K562 (cell line): ENCODE results near the gene SDSL. TPM values are rescaled to one million over a fixed set of nuclear protein-coding genes. Genes with fewer than 3 reads are reported as not detected.
A peak's percentile ranks its signal among the peaks of the same experiment; 100 is the strongest.

ENCODE experiments used
- ARID3B ChIP-seq: fragments of 250-450 bp; sonication (Bioruptor Pico); IDR thresholded peaks from 2 replicates; pipeline ENCODE4 v1.4.0; 2020; ENCODE audit warnings: borderline replicate concordance
- BRF1 ChIP-seq: IDR thresholded peaks from 3 replicates; pipeline ENCODE4 v1.6.1; 2011; ENCODE audit warnings: borderline replicate concordance, mild to moderate bottlenecking; ENCODE audit not compliant: insufficient read length; ENCODE audit errors: extremely low read depth
- CBX3 ChIP-seq, 2 experiments: IDR thresholded peaks; 1 replicate in 1 of 2; 2 replicates in 1 of 2; pipeline ENCODE4 v1.6.1; 2012; ENCODE audit warnings: inconsistent platforms in 2 of 2, low read length in 2 of 2, borderline replicate concordance in 1 of 2, control low read depth in 1 of 2
- CTBP1 ChIP-seq: fragments of 450-650 bp; IDR thresholded peaks from 2 replicates; pipeline ENCODE4 v1.6.1; 2016; ENCODE audit warnings: borderline replicate concordance
- GMEB1 ChIP-seq: fragments of 250-450 bp; sonication (Bioruptor Pico); IDR thresholded peaks from 2 replicates; pipeline ENCODE4 v1.4.0; 2020; ENCODE audit warnings: mild to moderate bottlenecking
- IFI16 ChIP-seq: fragments of 250-450 bp; sonication (Bioruptor Pico); IDR thresholded peaks from 2 replicates; pipeline ENCODE4 v2.1.2; 2022; ENCODE audit warnings: mild to moderate bottlenecking, inconsistent platforms
- KAT2B ChIP-seq: IDR thresholded peaks from one replicate; pipeline ENCODE4 v1.6.1; 2012; ENCODE audit warnings: low read depth, mild to moderate bottlenecking, control low read depth, inconsistent platforms, low read length, moderate library complexity
- KLF6 ChIP-seq: fragments of 250-450 bp; sonication (Bioruptor Pico); IDR thresholded peaks from 2 replicates; pipeline ENCODE4 v1.4.0; 2020; ENCODE audit warnings: mild to moderate bottlenecking, moderate library complexity, borderline replicate concordance
- MBD2 ChIP-seq: sonication (generic); IDR thresholded peaks from 2 replicates; pipeline ENCODE4 v1.6.1; 2016; ENCODE audit warnings: low read depth, borderline replicate concordance
- NEUROD1 ChIP-seq: fragments of 150-350 bp; IDR thresholded peaks from 2 replicates; pipeline ENCODE4 v1.6.1; 2014; ENCODE audit warnings: borderline replicate concordance, low read length, low read depth; ENCODE audit not compliant: partially characterized antibody
- PRPF4 ChIP-seq: fragments of 200-400 bp; formaldehyde crosslinking; IDR thresholded peaks from one replicate; pipeline ENCODE4 v1.6.1; 2017; ENCODE audit warnings: low read length, low read depth, mild to moderate bottlenecking; ENCODE audit not compliant: insufficient read depth, poor library complexity, severe bottlenecking
- RBFOX2 ChIP-seq: fragments of 200-400 bp; formaldehyde crosslinking; IDR thresholded peaks from 2 replicates; pipeline ENCODE4 v1.6.1; 2017; ENCODE audit warnings: low read depth, mild to moderate bottlenecking, low read length, moderate library complexity
- STAT5B ChIP-seq: fragments of 250-450 bp; sonication (Bioruptor Pico); IDR thresholded peaks from 2 replicates; pipeline ENCODE4 v1.8.0; 2021; ENCODE audit warnings: mild to moderate bottlenecking, inconsistent platforms
- TFE3 ChIP-seq: fragments of 450-650 bp; formaldehyde crosslinking; IDR thresholded peaks from 2 replicates; pipeline ENCODE4 v1.4.0; 2020; ENCODE audit warnings: mild to moderate bottlenecking, mixed read lengths
- U2AF2 ChIP-seq: fragments of 200-400 bp; formaldehyde crosslinking; optimal IDR thresholded peaks from 2 replicates; pipeline ENCODE3; 2017; ENCODE audit warnings: low read depth, mild to moderate bottlenecking, low read length
- XRCC5 ChIP-seq: fragments of 200-400 bp; formaldehyde crosslinking; IDR thresholded peaks from 2 replicates; pipeline ENCODE4 v1.6.1; 2017; ENCODE audit warnings: low read depth, mild to moderate bottlenecking, low read length
- ZFP1 ChIP-seq: fragments of 450-650 bp; formaldehyde crosslinking; IDR thresholded peaks from 2 replicates; pipeline ENCODE4 v1.4.0; 2020; ENCODE audit warnings: mild to moderate bottlenecking, mixed read lengths
- ZFP30 ChIP-seq: fragments of 250-450 bp; sonication (Bioruptor Pico); IDR thresholded peaks from 2 replicates; pipeline ENCODE4 v1.8.0; 2022; ENCODE audit warnings: moderate library complexity, mild to moderate bottlenecking, inconsistent platforms, borderline replicate concordance
- ZNF124 ChIP-seq: sonication (generic); formaldehyde crosslinking; IDR thresholded peaks from 2 replicates; pipeline ENCODE4 v1.8.1; 2022; ENCODE audit warnings: missing genetic modification reagents
- ZNF280A ChIP-seq: fragments of 450-650 bp; IDR thresholded peaks from 2 replicates; pipeline ENCODE4 v1.6.1; 2018; ENCODE audit warnings: mild to moderate bottlenecking, low read depth; ENCODE audit not compliant: partially characterized antibody
- ZNF57 ChIP-seq: fragments of 450-650 bp; formaldehyde crosslinking; IDR thresholded peaks from 2 replicates; pipeline ENCODE4 v1.4.0; 2020; ENCODE audit warnings: mild to moderate bottlenecking, moderate library complexity
- polyA plus RNA-seq, 8 experiments: library from polyadenylated mRNA; depleted of rRNA in 4 of 8; stranded (reverse) in 5 of 8; unstranded in 3 of 8; fragments of >200 nt; fragmentation: Nextera tagmentation in 2 of 8; fragmentation: Illumina TruSeq in 1 of 8; extraction: Ambion mirVana in 2 of 8; extraction: Trizol in 1 of 8; gene quantifications; 2 replicates each; pipeline versions ENCODE4 v1.2.1 to v1.2.3, GENCODE V29; 2011 to 2014; ENCODE audit warnings: inconsistent platforms in 1 of 8, missing spikeins in 1 of 8
- total RNA-seq, 7 experiments: library from RNA; depleted of rRNA in 6 of 7; stranded (reverse); fragments of >200 nt in 6 of 7; fragmentation: Illumina TruSeq in 2 of 7; extraction: Trizol in 2 of 7; gene quantifications; 2 replicates each; pipeline versions ENCODE4 v1.2.1 to v1.2.3, GENCODE V29; 2011 to 2021; ENCODE audit warnings: low replicate concordance in 1 of 7

Gene SDSL
- total and polyA plus RNA-seq, 9 of the 15 experiments (the other 6 are each of a cell fraction or from before 2014, with no cell fraction given), result 0.31 to 11.0 (median 7.4) TPM

GRCh38 chr12:113424915-113425823 is 3.0 kb downstream of the SDSL start (continued):
- TF ChIP-seq TFE3 (CRISPR knock-in tag), result no peak
- TF ChIP-seq ZNF280A, result no peak
- no peak for TF ChIP-seq U2AF2
- TF ChIP-seq ZFP1 (CRISPR knock-in tag), result no peak
- TF ChIP-seq ZFP30 (CRISPR knock-in tag), result no peak
- no peak for TF ChIP-seq IFI16 (CRISPR knock-in tag)
- TF ChIP-seq ZNF124, result no peak
- no peak for TF ChIP-seq GMEB1 (CRISPR knock-in tag)
- TF ChIP-seq XRCC5, result peak; percentile 93
- no peak for TF ChIP-seq MBD2
- no peak for TF ChIP-seq KAT2B
- TF ChIP-seq ZNF57 (CRISPR knock-in tag), result no peak
- TF ChIP-seq PRPF4, result no peak
- no peak for TF ChIP-seq RBFOX2
- no peak for TF ChIP-seq ARID3B
- TF ChIP-seq KLF6 (CRISPR knock-in tag), result no peak
- TF ChIP-seq CTBP1, result no peak
- no peak for TF ChIP-seq NEUROD1
- no peak for TF ChIP-seq BRF1
- no peak for TF ChIP-seq CBX3 (IDR thresholded peaks at IDR 0.05; ENCODE audit: borderline replicate concordance in 1 of 2, low read length in 2 of 2)
- no peak for TF ChIP-seq STAT5B
